AG04450 (cell line): ENCODE results near the gene MST1. TPM values are rescaled to one million over a fixed set of nuclear protein-coding genes. Genes with fewer than 3 reads are reported as not detected.

Experiments
- CTCF ChIA-PET: fragments of 300-600, 350-600 bp; formaldehyde crosslinking; extraction: SDS; loops from one replicate; lab custom pipeline; 2022; ENCODE audit warnings: antibody characterized with exemption, inconsistent platforms; lab: Charles Lee
- POLR2A ChIA-PET: fragments of 350-600 bp; formaldehyde crosslinking; extraction: SDS; loops from one replicate; lab custom pipeline; 2021; ENCODE audit warnings: antibody characterized with exemption, inconsistent platforms; lab: Yijun Ruan, JAX
- DNase-seq: peaks from one replicate; pipeline ENCODE4 v3.0.0-alpha.2; 2011; ENCODE audit warnings: low read depth, low spot score
- H3K27ac ChIP-seq: one replicate; pipeline ENCODE4 v1.5.1; 2012; ENCODE audit warnings: low read depth, low read length, control low read depth
- H3K27me3 ChIP-seq: one replicate; pipeline ENCODE4 v1.6.0; 2012; ENCODE audit warnings: low read length; ENCODE audit not compliant: control insufficient read depth, insufficient read depth
- H3K4me3 ChIP-seq: 2 replicates; pipeline ENCODE4 v1.5.1; 2011; ENCODE audit warnings: mild to moderate bottlenecking, low read depth, low read length, control low read depth
- H3K9me3 ChIP-seq: 2 replicates; pipeline ENCODE4 v1.5.1; 2012; ENCODE audit warnings: low read length; ENCODE audit not compliant: control insufficient read depth, insufficient read depth
- polyA plus RNA-seq: library from polyadenylated mRNA; depleted of rRNA; stranded (reverse); fragments of >200 nt; gene quantifications from 2 replicates; pipeline ENCODE4 v1.2.3, GENCODE V29; 2011
- TF ChIP-seq, protein P1 (sequence below): IDR thresholded peaks from 2 replicates; pipeline ENCODE4 v1.5.1; 2011; ENCODE audit warnings: low read depth, low read length, control low read depth, inconsistent platforms

MST1 gene
- polyA plus RNA-seq, 1 experiment = 6.5 TPM

DNA sequence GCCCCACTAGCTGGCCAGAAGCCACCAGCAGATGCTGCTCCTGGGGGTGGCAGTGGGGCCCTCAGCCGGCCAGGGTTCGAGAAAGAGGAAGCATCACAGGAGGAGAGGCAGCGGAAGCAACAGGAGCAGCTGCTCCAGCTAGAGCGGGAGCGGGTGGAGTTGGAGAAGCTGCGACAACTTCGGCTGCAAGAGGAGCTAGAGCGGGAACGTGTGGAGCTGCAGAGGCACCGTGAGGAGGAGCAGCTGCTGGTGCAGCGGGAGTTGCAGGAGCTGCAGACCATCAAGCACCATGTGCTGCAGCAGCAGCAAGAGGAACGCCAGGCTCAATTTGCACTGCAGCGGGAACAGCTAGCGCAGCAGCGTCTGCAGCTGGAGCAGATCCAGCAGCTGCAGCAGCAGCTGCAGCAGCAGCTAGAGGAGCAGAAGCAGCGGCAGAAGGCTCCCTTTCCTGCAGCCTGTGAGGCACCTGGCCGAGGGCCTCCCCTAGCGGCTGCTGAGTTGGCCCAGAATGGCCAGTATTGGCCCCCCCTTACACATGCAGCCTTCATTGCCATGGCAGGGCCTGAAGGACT, 32.6 kb downstream of the MST1 start:
- POLR2A ChIA-PET = no interaction called here
- H3K27me3 ChIP-seq = peaks cover 14% of the 10 kb centered on the region
- H3K9me3 ChIP-seq = no peaks in the 10 kb centered on the region; the same call in 1 of the 2 replicates
- no peak overlapping the region for H3K4me3 ChIP-seq
- TF ChIP-seq, protein P1, sequence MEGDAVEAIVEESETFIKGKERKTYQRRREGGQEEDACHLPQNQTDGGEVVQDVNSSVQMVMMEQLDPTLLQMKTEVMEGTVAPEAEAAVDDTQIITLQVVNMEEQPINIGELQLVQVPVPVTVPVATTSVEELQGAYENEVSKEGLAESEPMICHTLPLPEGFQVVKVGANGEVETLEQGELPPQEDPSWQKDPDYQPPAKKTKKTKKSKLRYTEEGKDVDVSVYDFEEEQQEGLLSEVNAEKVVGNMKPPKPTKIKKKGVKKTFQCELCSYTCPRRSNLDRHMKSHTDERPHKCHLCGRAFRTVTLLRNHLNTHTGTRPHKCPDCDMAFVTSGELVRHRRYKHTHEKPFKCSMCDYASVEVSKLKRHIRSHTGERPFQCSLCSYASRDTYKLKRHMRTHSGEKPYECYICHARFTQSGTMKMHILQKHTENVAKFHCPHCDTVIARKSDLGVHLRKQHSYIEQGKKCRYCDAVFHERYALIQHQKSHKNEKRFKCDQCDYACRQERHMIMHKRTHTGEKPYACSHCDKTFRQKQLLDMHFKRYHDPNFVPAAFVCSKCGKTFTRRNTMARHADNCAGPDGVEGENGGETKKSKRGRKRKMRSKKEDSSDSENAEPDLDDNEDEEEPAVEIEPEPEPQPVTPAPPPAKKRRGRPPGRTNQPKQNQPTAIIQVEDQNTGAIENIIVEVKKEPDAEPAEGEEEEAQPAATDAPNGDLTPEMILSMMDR = peak; percentile 17; the same call in 1 of the 2 replicates
- no peak overlapping the region for H3K27ac ChIP-seq
- DNase-seq = no peak
- CTCF ChIA-PET = interaction anchor here (1.3 to 1.8 kb wide), 2 partner anchors 15 to 117 kb away, joined by 5 to 7 read pairs; no protein-coding TSS in a partner anchor

DNA sequence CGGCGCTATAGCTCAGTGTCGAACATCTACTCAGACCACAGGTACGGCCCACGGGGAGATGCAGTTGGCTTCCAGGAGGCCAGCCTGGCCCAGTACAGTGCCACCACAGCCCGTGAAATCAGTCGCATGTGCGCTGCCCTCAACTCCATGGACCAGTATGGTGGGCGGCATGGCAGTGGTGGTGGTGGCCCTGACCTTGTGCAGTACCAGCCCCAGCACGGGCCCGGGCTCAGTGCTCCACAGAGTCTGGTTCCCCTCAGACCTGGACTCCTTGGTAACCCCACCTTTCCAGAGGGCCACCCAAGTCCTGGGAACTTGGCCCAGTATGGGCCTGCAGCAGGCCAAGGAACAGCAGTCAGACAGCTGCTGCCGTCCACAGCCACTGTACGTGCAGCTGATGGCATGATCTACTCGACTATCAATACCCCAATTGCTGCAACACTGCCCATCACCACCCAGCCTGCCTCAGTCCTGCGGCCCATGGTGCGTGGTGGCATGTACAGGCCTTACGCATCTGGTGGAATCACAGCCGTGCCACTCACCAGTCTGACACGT, 33.5 kb downstream of the MST1 start:
- CTCF ChIA-PET = interaction anchor here (1.0 to 1.8 kb wide), 2 partner anchors 116 kb away, joined by 3 to 7 read pairs; no protein-coding TSS in a partner anchor
- peaks cover 17% of the 10 kb centered on the region for H3K27me3 ChIP-seq
- DNase-seq = no peak
- no peaks in the 10 kb centered on the region; the same call in 1 of the 2 replicates for H3K9me3 ChIP-seq
- no peak overlapping the region for H3K27ac ChIP-seq
- TF ChIP-seq, protein P1 = no peak
- H3K4me3 ChIP-seq = no peak overlapping the region
- POLR2A ChIA-PET = no interaction called here

DNA sequence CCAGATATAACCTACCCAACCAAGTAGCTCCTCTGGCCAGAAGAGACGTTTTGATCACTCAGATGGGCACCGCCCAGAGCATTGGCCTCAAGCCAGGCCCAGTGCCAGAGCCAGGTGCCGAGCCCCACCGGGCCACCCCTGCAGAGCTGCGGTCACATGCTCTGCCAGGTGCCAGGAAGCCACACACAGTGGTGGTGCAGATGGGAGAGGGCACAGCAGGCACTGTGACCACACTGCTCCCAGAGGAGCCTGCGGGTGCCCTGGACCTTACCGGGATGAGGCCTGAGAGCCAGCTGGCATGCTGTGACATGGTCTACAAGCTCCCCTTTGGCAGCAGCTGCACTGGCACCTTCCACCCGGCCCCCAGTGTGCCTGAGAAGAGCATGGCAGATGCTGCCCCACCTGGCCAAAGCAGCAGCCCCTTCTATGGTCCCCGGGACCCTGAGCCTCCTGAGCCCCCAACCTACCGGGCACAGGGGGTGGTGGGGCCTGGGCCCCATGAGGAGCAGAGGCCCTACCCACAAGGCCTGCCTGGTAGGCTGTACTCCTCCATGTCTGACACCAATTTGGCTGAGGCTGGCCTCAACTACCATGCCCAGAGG, 34.2 kb downstream of the MST1 start:
- TF ChIP-seq, protein P1 = no peak
- H3K27me3 ChIP-seq = peaks cover 19% of the 10 kb centered on the region
- ChIA-PET POLR2A (no interaction called here), CTCF (interaction anchor here (1.0 kb wide), 1 partner anchor 115 kb away, joined by 3 read pairs; no protein-coding TSS in a partner anchor)
- no peak for DNase-seq
- H3K9me3 ChIP-seq = no peaks in the 10 kb centered on the region
- H3K4me3 ChIP-seq = no peak overlapping the region
- H3K27ac ChIP-seq = no peak overlapping the region

DNA sequence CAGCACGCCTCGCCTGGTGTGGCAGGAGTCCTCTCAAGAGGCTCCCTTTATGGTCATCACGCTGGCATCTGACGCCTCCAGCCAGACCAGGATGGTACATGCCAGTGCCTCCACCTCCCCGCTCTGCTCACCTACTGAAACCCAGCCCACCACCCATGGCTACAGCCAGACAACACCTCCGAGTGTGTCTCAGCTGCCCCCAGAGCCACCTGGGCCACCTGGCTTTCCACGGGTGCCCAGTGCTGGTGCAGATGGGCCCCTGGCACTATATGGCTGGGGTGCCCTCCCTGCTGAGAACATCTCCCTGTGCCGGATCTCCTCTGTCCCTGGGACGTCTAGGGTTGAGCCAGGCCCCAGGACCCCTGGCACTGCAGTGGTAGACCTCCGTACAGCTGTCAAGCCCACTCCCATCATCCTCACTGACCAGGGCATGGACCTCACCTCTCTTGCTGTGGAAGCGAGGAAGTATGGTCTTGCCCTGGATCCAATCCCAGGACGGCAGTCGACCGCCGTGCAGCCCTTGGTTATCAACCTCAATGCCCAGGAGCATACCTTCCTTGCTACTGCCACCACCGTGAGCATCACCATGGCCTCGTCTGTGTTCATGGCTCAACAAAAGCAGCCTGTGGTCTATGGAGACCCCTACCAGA, 35.0 kb downstream of the MST1 start:
- ChIA-PET POLR2A (no interaction called here), CTCF (interaction anchor here (1.0 kb wide), 1 partner anchor 115 kb away, joined by 3 read pairs; no protein-coding TSS in a partner anchor)
- TF ChIP-seq, protein P1 = no peak
- Histone ChIP-seq H3K4me3 (no peak overlapping the region), H3K27ac (no peak overlapping the region), H3K9me3 (no peaks in the 10 kb centered on the region), H3K27me3 (peaks cover 20% of the 10 kb centered on the region)
- DNase-seq = no peak
